ENCODE data around the gene SERPINI2. TPM values are rescaled to one million over a fixed set of nuclear protein-coding genes. Genes with fewer than 3 reads are reported as not detected.

Gene SERPINI2
- total RNA-seq, 4 donors from 2014 or later: not detected

DNA sequence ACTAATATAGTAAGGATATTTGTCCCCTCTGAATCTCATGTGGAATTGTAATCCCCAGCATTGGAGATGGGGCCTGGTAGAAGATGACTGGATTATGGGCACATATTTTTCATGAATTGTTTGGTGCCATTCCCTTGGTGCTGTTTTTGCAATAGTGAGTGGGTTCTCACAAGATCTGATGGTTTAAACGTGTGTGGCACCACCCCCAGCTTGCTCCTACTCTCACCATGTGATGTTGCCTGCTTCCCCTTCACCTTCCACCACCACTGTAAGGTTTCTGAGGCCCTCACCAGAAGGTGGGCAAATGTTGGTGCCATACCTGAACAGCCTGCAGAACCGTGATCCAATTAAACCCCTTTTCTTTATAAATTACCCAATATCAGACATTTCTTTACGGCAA lies 28.1 kb upstream of the SERPINI2 start:
- no peak overlapping the region for H3K4me3 ChIP-seq (ENCODE audit: low read depth, poor library complexity, severe bottlenecking)
- intact Hi-C loops (cut with DNase I; ENCODE audit: low total_unique reads): no loop called here
- 73 to 78% methylated on average over 3 of the region's 3 CpGs for WGBS, 2 donors
- TF ChIP-seq, protein P1, sequence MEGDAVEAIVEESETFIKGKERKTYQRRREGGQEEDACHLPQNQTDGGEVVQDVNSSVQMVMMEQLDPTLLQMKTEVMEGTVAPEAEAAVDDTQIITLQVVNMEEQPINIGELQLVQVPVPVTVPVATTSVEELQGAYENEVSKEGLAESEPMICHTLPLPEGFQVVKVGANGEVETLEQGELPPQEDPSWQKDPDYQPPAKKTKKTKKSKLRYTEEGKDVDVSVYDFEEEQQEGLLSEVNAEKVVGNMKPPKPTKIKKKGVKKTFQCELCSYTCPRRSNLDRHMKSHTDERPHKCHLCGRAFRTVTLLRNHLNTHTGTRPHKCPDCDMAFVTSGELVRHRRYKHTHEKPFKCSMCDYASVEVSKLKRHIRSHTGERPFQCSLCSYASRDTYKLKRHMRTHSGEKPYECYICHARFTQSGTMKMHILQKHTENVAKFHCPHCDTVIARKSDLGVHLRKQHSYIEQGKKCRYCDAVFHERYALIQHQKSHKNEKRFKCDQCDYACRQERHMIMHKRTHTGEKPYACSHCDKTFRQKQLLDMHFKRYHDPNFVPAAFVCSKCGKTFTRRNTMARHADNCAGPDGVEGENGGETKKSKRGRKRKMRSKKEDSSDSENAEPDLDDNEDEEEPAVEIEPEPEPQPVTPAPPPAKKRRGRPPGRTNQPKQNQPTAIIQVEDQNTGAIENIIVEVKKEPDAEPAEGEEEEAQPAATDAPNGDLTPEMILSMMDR (IDR thresholded peaks at IDR 0.05): no peak
- no peak for TF ChIP-seq POLR2A (IDR thresholded peaks at IDR 0.05)
- no peak for DNase-seq (ENCODE audit: low spot score in 2 of 2)

DNA sequence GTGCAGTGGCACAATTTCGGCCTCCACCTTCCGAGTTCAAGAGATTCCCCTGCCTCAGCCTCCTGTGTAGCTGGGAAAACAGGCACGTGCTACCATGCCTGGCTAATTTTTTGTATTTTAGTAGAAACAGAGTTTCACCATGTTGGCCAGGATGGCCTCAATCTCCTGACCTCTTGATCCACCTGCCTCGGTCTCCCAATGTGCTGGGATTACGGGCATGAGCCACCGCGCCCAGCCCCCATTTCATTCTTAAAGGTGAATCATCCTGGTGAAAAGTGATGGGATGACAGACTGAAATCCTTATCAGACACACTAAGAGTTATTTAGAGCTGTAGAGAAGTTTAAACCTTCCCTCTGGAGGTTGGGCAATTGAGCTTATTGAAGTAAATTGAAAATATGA lies 24.1 kb upstream of the SERPINI2 start:
- no peak for DNase-seq (ENCODE audit: low spot score in 2 of 2)
- WGBS, 2 donors: 90 to 95% methylated on average over 7 of the region's 7 CpGs
- intact Hi-C loops (cut with DNase I; ENCODE audit: low total_unique reads): no loop called here
- TF ChIP-seq, protein P1 (IDR thresholded peaks at IDR 0.05): no peak
- TF ChIP-seq POLR2A (IDR thresholded peaks at IDR 0.05): no peak
- H3K4me3 ChIP-seq (ENCODE audit: low read depth, poor library complexity, severe bottlenecking): no peak overlapping the region

DNA sequence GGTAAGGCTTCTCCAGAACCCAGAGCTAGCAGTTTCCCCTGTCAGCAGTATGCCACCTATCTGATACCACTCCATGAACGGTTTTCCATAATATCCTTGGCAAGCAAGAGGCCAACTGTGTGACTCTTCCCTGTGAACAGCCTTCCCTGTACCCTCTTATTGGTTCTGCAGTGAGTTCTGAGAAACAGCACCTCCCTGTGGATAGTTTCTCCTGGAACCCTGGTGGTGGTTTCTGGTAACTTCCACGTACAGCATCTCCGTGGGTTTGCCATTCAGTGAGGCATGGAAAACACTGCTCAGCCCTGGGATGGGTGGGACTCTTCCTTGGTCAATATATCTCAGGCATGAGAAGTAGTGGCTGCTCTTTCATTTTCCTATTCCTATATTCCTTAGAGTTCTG lies 19.4 kb upstream of the SERPINI2 start:
- DNase-seq (ENCODE audit: low spot score in 2 of 2): no peak
- 65 to 74% methylated on average over 3 of the region's 3 CpGs for WGBS, 2 donors
- TF ChIP-seq, protein P1 (IDR thresholded peaks at IDR 0.05): no peak
- TF ChIP-seq POLR2A (IDR thresholded peaks at IDR 0.05): no peak
- no peak overlapping the region for H3K4me3 ChIP-seq (ENCODE audit: low read depth, poor library complexity, severe bottlenecking)
- intact Hi-C loops (cut with DNase I; ENCODE audit: low total_unique reads): no loop called here

DNA sequence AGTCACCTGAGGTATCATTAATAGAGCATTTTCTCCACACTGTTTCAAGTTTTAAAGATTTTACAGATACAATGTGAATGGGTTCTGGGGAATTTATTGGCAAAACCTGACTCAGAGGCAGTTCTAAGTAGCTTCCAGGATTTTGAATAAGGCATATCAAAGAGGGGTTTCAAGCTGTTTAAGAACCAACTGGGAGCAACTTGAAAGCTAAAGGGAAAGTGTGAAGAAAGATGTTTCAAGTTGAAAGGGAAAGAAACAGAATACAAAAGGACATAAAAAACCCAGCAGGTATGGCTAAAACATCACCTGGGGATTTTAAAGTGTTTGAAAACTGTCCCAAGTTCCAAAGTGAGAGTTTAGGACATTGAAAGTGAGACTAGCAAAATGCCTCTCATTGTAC lies 17.8 kb upstream of the SERPINI2 start:
- intact Hi-C loops (cut with DNase I; ENCODE audit: low total_unique reads): no loop called here

DNA sequence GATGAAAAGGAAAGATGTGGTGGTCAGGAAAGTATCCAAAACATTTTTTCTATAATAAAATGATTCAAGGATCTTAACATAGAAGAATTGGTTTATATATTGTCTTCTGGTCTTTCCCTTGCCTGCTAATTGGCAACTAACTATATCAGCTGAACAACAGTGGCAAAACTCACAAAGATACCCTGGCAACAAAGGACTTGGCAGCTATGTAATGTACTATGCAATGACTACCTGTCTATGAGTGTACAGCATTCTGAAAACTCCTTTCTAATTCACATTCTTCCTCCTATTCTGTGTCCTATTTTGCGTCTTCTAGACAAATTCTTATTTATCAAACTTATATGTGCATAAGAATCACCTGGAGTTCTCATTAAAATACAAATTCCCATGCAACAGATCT lies 15.7 kb upstream of the SERPINI2 start:
- DNase-seq (ENCODE audit: low spot score in 2 of 2): no peak
- 62 to 77% methylated on average over 1 of the region's 1 CpG for WGBS, 2 donors
- intact Hi-C loops (cut with DNase I; ENCODE audit: low total_unique reads): no loop called here
- TF ChIP-seq, protein P1 (IDR thresholded peaks at IDR 0.05): no peak
- no peak for TF ChIP-seq POLR2A (IDR thresholded peaks at IDR 0.05)
- H3K4me3 ChIP-seq (ENCODE audit: low read depth, poor library complexity, severe bottlenecking): no peak overlapping the region

More for the DNA sequence above, 17.8 kb upstream of the SERPINI2 start:
- DNase-seq (ENCODE audit: low spot score in 2 of 2): no peak
- TF ChIP-seq, protein P1 (IDR thresholded peaks at IDR 0.05): no peak
- TF ChIP-seq POLR2A (IDR thresholded peaks at IDR 0.05): no peak
- no peak overlapping the region for H3K4me3 ChIP-seq (ENCODE audit: low read depth, poor library complexity, severe bottlenecking)

DNA sequence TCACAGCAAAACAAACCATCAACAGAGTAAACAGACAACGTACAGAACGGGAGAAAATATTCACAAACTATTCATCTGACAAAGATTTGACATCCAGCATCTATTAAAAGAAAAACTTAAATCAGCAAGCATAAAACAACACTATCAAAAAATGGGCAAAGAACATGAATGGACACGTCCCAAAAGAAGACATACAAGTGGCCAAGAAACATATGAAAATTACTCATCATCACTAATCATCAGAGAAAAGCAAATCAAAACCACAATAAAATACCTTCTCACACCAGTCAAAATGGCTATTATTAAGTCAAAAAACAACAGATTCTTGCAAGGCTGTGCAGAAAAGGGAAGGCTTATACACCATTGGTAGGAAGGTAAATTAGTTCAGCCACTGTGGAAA lies 13.7 kb upstream of the SERPINI2 start:
- WGBS, 2 donors: 45 to 49% methylated on average over 3 of the region's 3 CpGs
- no peak for DNase-seq (ENCODE audit: low spot score in 2 of 2)
- H3K4me3 ChIP-seq (ENCODE audit: low read depth, poor library complexity, severe bottlenecking): no peak overlapping the region
- TF ChIP-seq, protein P1 (IDR thresholded peaks at IDR 0.05): no peak
- TF ChIP-seq POLR2A (IDR thresholded peaks at IDR 0.05): no peak
- intact Hi-C loops (cut with DNase I; ENCODE audit: low total_unique reads): no loop called here

All from lower leg skin (tissue), 4 donors.